HepG2 (cell line): ENCODE results near the gene TBC1D10B. TPM values are rescaled to one million over a fixed set of nuclear protein-coding genes. Genes with fewer than 3 reads are reported as not detected.
A peak's percentile ranks its signal among the peaks of the same experiment; 100 is the strongest.

Source experiments
- ATAC-seq: fragments of 200-7000 bp; cut with Tn5 transposase; 3 replicates; pipeline ENCODE4 v1.9.1; 2020; ENCODE audit warnings: mild to moderate bottlenecking, moderate library complexity
- BruUV-seq: library from RNA; stranded (reverse); fragments of 400-500 nt; replicated peaks from 2 replicates; lab custom pipeline; 2021; lab: Mats Ljungman, UMichigan
- CTCF ChIA-PET: fragments of 300-600 bp; formaldehyde crosslinking; extraction: SDS; loops from one replicate; lab custom pipeline; 2021; ENCODE audit warnings: low total read pairs, inconsistent platforms, low intra/inter-chr PET ratio; lab: Yijun Ruan, JAX
- POLR2A ChIA-PET: fragments of 350-600 bp; sonication (Branson Sonifier 250); formaldehyde crosslinking; loops from one replicate; lab custom pipeline; 2020; ENCODE audit warnings: antibody characterized with exemption, inconsistent platforms; lab: Yijun Ruan, JAX
- DNase-seq: peaks from one replicate; pipeline ENCODE4 v3.0.0-alpha.2; 2015; ENCODE audit warnings: low spot score
- FAIRE-seq: peaks from 3 replicates; lab custom pipeline; 2011; peaks lifted over from hg19 to GRCh38; lab: Jason Lieb, UNC
- H2AFZ ChIP-seq: one replicate; pipeline ENCODE4 v1.6.1; 2011; ENCODE audit warnings: low read length, inconsistent platforms
- H3K27ac ChIP-seq: fragments of 300-600 bp; 3 replicates; pipeline ENCODE4 v1.8.0; 2011; ENCODE audit warnings: mixed run types, mild to moderate bottlenecking, mixed read lengths, low read length, inconsistent platforms; ENCODE audit not compliant: insufficient read depth; ENCODE audit errors: extremely low read length
- H3K27me3 ChIP-seq, 2 experiments: fragments of 200-600 bp in 1 of 2; 2 replicates in 1 of 2; 3 replicates in 1 of 2; pipeline versions ENCODE4 v1.6.0 to v1.8.0; 2011; ENCODE audit warnings: low read length in 2 of 2, mild to moderate bottlenecking in 2 of 2, moderate library complexity in 2 of 2, inconsistent platforms in 1 of 2; ENCODE audit not compliant: insufficient read depth in 2 of 2, control insufficient read depth in 1 of 2
- H3K36me3 ChIP-seq, 2 experiments: fragments of 200-600 bp in 1 of 2; replicated peaks in 1 of 2; 2 replicates in 1 of 2; 3 replicates in 1 of 2; pipeline versions ENCODE4 v1.5.1 to v1.8.0; 2011; ENCODE audit warnings: low read length in 2 of 2, inconsistent platforms in 1 of 2; ENCODE audit not compliant: insufficient read depth in 2 of 2, control insufficient read depth in 1 of 2
- H3K4me1 ChIP-seq: 2 replicates; pipeline ENCODE4 v1.5.1; 2012; ENCODE audit warnings: low read length, inconsistent platforms; ENCODE audit not compliant: insufficient read depth
- H3K4me2 ChIP-seq: 2 replicates; pipeline ENCODE4 v1.6.0; 2011; ENCODE audit warnings: low read depth, low read length, inconsistent platforms
- H3K4me3 ChIP-seq, 3 experiments: fragments of 200-600 bp in 1 of 3; sonication (generic), shearing (Covaris generic) in 1 of 3; replicated peaks in 1 of 3; 2 replicates each; pipeline ENCODE4 v1.5.1; 2011 to 2016; ENCODE audit warnings: low read length in 3 of 3, inconsistent platforms in 2 of 3, low read depth in 2 of 3, mild to moderate bottlenecking in 2 of 3, control low read depth in 1 of 3, mixed read lengths in 1 of 3; ENCODE audit not compliant: insufficient read depth in 1 of 3
- H3K79me2 ChIP-seq: one replicate; pipeline ENCODE4 v1.6.1; 2011; ENCODE audit warnings: low read length, inconsistent platforms; ENCODE audit not compliant: insufficient read depth
- H3K9ac ChIP-seq: 2 replicates; pipeline ENCODE4 v1.6.0; 2011; ENCODE audit warnings: mild to moderate bottlenecking, low read depth, low read length, inconsistent platforms; ENCODE audit not compliant: insufficient read depth
- H3K9me3 ChIP-seq: 2 replicates; pipeline ENCODE4 v1.5.1; 2012; ENCODE audit warnings: mild to moderate bottlenecking, low read length
- H4K20me1 ChIP-seq: 2 replicates; pipeline ENCODE4 v1.6.0; 2011; ENCODE audit warnings: inconsistent platforms, mild to moderate bottlenecking, low read length, moderate library complexity; ENCODE audit not compliant: insufficient read depth
- ATF7-NPFF ChIP-seq: sonication (generic); formaldehyde crosslinking; IDR thresholded peaks from 2 replicates; pipeline ENCODE4 v1.8.1; 2023; ENCODE audit warnings: mild to moderate bottlenecking, low read depth, missing genetic modification reagents, moderate library complexity
- CREM ChIP-seq, 2 experiments: sonication (generic) in 1 of 2; formaldehyde crosslinking in 1 of 2; IDR thresholded peaks; 2 replicates each; pipeline versions ENCODE4 v1.4.0 to v1.6.1; 2016 to 2020; ENCODE audit warnings: antibody characterized with exemption in 1 of 2, mild to moderate bottlenecking in 1 of 2, missing genetic modification reagents in 1 of 2
- NONO ChIP-seq, 2 experiments: fragments of 450-650 bp in 1 of 2; sonication (generic) in 1 of 2; formaldehyde crosslinking in 1 of 2; IDR thresholded peaks in 1 of 2; conservative IDR thresholded peaks in 1 of 2; 2 replicates each; pipeline versions ENCODE4 v1.6.1 to v1.8.0; 2017 to 2022; ENCODE audit warnings: mild to moderate bottlenecking in 1 of 2, missing genetic modification reagents in 1 of 2, moderate library complexity in 1 of 2
- RCOR2 ChIP-seq: IDR thresholded peaks from 2 replicates; pipeline ENCODE4 v1.6.1; 2016; ENCODE audit warnings: missing biosample characterization, missing genetic modification reagents
- REXO4 ChIP-seq: sonication (generic); formaldehyde crosslinking; IDR thresholded peaks from 2 replicates; pipeline ENCODE4 v1.8.0; 2022; ENCODE audit warnings: missing genetic modification reagents, mild to moderate bottlenecking, borderline replicate concordance
- RFX5 ChIP-seq: IDR thresholded peaks from 2 replicates; pipeline ENCODE4 v1.6.1; 2011; ENCODE audit warnings: low read depth, low read length, improper control_type of control experiment
- SP4 ChIP-seq: sonication (generic); formaldehyde crosslinking; IDR thresholded peaks from 2 replicates; pipeline ENCODE4 v1.8.1; 2023; ENCODE audit warnings: mild to moderate bottlenecking, missing genetic modification reagents
- ZNF709 ChIP-seq: sonication (generic); formaldehyde crosslinking; IDR thresholded peaks from 2 replicates; pipeline ENCODE4 v1.5.0; 2020; ENCODE audit warnings: mild to moderate bottlenecking, missing genetic modification reagents
- ZSCAN12 ChIP-seq: sonication (generic); formaldehyde crosslinking; IDR thresholded peaks from 2 replicates; pipeline ENCODE4 v1.9.0; 2021; ENCODE audit warnings: mild to moderate bottlenecking, missing genetic modification reagents
- WGBS: methylation state at CpG from one replicate; pipeline ENCODE4 v1.1.6; 2017; ENCODE audit warnings: low lambda C conversion rate; 5-methylcytosine and 5-hydroxymethylcytosine counted together
- in situ Hi-C: cut with HindIII; loops from 2 replicates; pipeline ENCODE4 v1.10.0; 2017; ENCODE audit warnings: low pct_unique_long_range_greater_than_20kb; ENCODE audit not compliant: extremely low pct_ligation_motif_present
- intact Hi-C: fragments of 100-400 bp; cut with micrococcal nuclease; formaldehyde crosslinking; loops from one replicate; pipeline ENCODE4 v1.10.0; 2022; ENCODE audit not compliant: unreplicated experiment
- polyA plus RNA-seq, 8 experiments: library from polyadenylated mRNA; depleted of rRNA in 3 of 8; stranded (reverse) in 7 of 8; unstranded in 1 of 8; fragments of >200 nt; fragmentation: Illumina TruSeq in 4 of 8; extraction: Trizol in 4 of 8; gene quantifications; 2 replicates each; pipeline versions ENCODE4 v1.2.1 to v1.2.3, GENCODE V29; 2011 to 2016; ENCODE audit warnings: low read depth in 4 of 8, missing spikeins in 1 of 8, mixed read lengths in 1 of 8; ENCODE audit not compliant: insufficient read depth in 1 of 8
- total RNA-seq, 5 experiments: library from RNA; depleted of rRNA; stranded (reverse); fragments of >200 nt; fragmentation: Illumina TruSeq; extraction: Trizol; gene quantifications; 2 replicates each; pipeline ENCODE4 v1.2.3, GENCODE V29; 2016; ENCODE audit warnings: low read depth in 1 of 5
- TF ChIP-seq, protein P1 (sequence below), 2 experiments: fragments of 450-650 bp in 1 of 2; sonication (generic) in 1 of 2; formaldehyde crosslinking in 1 of 2; IDR thresholded peaks; 2 replicates each; pipeline versions ENCODE4 v1.6.1 to v1.8.0; 2016 to 2022; ENCODE audit warnings: antibody characterized with exemption in 1 of 2, mild to moderate bottlenecking in 1 of 2, missing genetic modification reagents in 1 of 2

The TBC1D10B gene
- total and polyA plus RNA-seq, 2 of the 13 experiments (the other 11 are each of a cell fraction or from before 2014, with no cell fraction given), result 15.7 to 24.8 TPM

DNA sequence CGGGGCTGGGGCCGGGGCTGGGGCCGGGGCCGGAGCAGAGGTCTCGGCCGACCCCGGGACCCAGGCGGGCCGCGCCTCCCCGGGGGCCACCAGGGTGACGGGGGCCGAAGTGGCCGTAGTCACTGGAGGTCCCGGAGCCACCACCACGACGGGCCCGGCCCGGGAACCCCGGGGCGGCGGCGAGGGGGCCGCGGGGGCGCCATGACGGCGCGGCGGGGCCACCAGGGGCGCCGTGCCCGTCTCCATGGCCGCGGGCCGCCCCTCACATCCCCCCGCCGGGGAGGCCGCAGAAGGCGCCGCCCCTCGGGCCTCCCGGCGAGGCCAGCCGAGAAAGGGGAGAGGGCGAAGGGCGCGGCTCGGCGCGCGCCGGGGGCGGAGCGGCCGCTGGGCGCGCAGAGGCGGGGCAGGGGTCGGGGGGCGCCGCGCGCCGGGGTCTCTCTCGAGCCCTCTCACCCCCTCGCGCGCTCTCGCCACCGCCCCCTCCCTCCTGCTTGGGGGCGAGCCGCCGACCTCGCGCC lies 297 bp downstream of the TBC1D10B start (continued):
- TF ChIP-seq NONO (IDR thresholded peaks at IDR 0.05), result no peak
- TF ChIP-seq NONO (CRISPR knock-in tag; conservative IDR thresholded peaks at IDR 0.05), result 0 out of 2 replicates have a peak, but pooled peaks have one; percentile 16

DNA sequence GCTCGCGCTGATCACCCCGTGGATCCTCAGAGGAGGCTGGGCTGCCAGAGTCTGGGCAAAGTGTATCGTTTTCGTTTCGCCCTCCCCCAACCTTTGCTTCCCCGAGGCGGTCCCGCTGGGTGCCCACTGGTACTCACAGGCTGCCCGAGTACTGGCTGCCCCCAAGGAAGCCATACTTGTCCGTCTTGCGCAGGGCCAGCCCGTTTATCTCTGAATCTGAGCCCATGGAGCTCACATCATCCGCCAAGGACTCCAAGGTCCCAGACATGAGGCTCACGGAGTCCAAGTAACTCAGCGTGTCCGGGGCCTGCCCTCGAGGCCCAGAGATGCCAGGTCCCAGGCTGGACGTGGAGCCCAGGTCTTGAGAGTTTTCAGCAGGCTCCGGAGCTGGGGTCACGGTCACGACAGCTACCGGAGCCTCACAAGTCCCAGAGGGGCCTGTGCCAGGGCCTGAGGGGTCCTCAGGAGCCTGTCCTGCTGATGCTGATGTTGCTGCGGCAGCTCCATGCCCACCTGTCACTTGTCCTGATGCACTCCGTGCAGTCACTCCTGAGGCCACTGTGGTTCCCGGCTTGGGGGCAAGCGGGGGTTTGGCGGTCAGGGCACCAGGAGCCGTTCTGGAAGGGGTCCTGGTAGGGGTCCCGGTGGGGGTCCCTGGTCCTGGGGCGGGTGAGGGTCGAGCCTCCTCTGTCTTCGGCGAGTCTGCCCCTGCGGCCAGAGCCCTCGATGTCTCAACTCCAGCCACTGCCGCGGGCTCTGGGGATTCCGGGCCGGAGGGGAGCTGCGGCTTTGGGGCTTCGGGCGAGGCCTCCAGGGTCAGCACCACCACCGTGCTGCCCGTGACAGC lies 980 bp downstream of the TBC1D10B start:
- Histone ChIP-seq H4K20me1 (peaks cover 20% of the 10 kb centered on the region; the same call in 1 of the 2 replicates), H3K9me3 (no peaks in the 10 kb centered on the region), H3K9ac (peak overlapping the region; percentile 75), H3K4me1 (peaks cover 45% of the 10 kb centered on the region), H3K4me2 (peak overlapping the region; percentile 91), H3K27me3 (no peaks in the 10 kb centered on the region; a peak in 1 of 5 replicates), H3K36me3 (peaks cover 8 to 16% of the 10 kb centered on the region in 2 experiments; a peak in 3 of 5 replicates), H3K27ac (peak overlapping the region; percentile 51), H3K79me2 (peaks cover 37% of the 10 kb centered on the region), H3K4me3 (peak overlapping the region; percentile 80 to 90 (median 86)), H2AFZ (no peak overlapping the region)
- WGBS, result under 1% methylated on average over 23 of the region's 45 CpGs
- intact Hi-C loops (no loop called here), in situ Hi-C loops (no loop called here)
- no peak for DNase-seq
- CTCF ChIA-PET, result interaction anchor here (1.4 kb wide), 1 partner anchor 40 kb away, joined by 3 read pairs; no protein-coding TSS in a partner anchor
- POLR2A ChIA-PET, result interaction anchor here (1.2 to 4.7 kb wide), 7 partner anchors 12 to 38 kb away, joined by 3 to 94 read pairs (median 26); partner anchors contain the start of genes CD2BP2, ZNF48 and ZNF771
- ATAC-seq, result no peak
- no peak for FAIRE-seq
- BruUV-seq, result no TSS peak
- TF ChIP-seq RFX5 (no peak), ZSCAN12 (CRISPR knock-in tag) (no peak), SP4 (CRISPR knock-in tag) (peak; percentile 54; the same call in 1 of the 2 replicates), ATF7-NPFF (0 out of 2 replicates have a peak, but pooled peaks have one; percentile 11), REXO4 (CRISPR knock-in tag) (no peak), CREM (IDR thresholded peaks at IDR 0.05) (no peak), CREM (CRISPR knock-in tag; IDR thresholded peaks at IDR 0.05) (no peak), ZNF709 (CRISPR knock-in tag) (0 out of 2 replicates have a peak, but pooled peaks have one; percentile 22), RCOR2 (CRISPR knock-in tag) (no peak)
- TF ChIP-seq, protein P1, sequence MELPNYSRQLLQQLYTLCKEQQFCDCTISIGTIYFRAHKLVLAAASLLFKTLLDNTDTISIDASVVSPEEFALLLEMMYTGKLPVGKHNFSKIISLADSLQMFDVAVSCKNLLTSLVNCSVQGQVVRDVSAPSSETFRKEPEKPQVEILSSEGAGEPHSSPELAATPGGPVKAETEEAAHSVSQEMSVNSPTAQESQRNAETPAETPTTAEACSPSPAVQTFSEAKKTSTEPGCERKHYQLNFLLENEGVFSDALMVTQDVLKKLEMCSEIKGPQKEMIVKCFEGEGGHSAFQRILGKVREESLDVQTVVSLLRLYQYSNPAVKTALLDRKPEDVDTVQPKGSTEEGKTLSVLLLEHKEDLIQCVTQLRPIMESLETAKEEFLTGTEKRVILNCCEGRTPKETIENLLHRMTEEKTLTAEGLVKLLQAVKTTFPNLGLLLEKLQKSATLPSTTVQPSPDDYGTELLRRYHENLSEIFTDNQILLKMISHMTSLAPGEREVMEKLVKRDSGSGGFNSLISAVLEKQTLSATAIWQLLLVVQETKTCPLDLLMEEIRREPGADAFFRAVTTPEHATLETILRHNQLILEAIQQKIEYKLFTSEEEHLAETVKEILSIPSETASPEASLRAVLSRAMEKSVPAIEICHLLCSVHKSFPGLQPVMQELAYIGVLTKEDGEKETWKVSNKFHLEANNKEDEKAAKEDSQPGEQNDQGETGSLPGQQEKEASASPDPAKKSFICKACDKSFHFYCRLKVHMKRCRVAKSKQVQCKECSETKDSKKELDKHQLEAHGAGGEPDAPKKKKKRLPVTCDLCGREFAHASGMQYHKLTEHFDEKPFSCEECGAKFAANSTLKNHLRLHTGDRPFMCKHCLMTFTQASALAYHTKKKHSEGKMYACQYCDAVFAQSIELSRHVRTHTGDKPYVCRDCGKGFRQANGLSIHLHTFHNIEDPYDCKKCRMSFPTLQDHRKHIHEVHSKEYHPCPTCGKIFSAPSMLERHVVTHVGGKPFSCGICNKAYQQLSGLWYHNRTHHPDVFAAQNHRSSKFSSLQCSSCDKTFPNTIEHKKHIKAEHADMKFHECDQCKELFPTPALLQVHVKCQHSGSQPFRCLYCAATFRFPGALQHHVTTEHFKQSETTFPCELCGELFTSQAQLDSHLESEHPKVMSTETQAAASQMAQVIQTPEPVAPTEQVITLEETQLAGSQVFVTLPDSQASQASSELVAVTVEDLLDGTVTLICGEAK (IDR thresholded peaks at IDR 0.05), result no peak
- TF ChIP-seq, protein P1 (CRISPR knock-in tag; IDR thresholded peaks at IDR 0.05), result 0 out of 2 replicates have a peak, but pooled peaks have one; percentile 19
